GM18520 (cell line): Measurements from ENCODE around the gene RND3.
A peak's percentile ranks its signal among the peaks of the same experiment; 100 is the strongest.

Experiments used
- ATAC-seq: cut with Tn5 transposase; IDR thresholded peaks from one replicate; pipeline ENCODE4 v1.9.1; 2021; ENCODE audit not compliant: unreplicated experiment

RND3 gene

DNA sequence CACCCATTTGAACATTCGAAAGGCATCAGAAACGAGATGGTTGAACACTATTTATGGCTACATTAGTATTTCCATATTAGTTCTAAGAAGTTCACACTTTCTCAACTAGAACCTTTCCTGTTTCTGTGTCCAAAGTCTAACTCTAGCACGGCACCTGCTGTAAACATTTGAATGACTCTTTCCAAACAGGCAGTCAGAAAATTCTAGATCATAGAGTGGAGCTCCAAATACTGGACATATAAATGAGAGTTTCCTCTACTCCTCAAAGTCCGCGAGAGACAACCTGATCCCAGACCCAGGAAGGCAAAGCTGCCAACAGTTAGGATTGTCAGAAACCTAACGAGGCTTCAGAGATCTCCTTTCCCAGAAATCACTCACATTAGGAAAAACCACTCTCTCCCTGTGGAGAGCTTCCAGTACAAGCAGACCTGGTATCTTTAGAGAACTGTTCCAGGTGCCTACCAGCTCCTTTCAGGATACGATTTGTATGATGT is 10.6 kb downstream of the RND3 start:
- no peak for ATAC-seq

DNA sequence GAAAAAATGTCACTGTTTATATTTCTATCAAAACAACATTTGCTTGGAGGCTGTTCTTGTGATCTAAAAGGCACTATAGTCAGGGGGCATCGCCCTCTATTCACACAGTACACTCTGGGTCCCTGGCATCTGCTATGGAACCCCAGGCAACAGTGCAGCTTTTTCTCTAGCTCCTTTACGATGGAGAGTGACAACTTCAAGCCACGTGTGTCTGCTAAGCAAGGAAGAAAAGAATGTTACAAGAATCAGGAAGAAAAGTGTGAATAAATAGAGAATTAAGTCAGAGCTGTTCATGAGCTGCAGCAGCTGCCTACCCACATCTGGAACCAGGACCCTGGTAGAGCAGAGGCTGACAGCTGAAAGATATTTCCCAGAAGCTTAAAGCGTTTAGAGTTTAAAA is 11.2 kb downstream of the RND3 start:
- ATAC-seq, result no peak

DNA sequence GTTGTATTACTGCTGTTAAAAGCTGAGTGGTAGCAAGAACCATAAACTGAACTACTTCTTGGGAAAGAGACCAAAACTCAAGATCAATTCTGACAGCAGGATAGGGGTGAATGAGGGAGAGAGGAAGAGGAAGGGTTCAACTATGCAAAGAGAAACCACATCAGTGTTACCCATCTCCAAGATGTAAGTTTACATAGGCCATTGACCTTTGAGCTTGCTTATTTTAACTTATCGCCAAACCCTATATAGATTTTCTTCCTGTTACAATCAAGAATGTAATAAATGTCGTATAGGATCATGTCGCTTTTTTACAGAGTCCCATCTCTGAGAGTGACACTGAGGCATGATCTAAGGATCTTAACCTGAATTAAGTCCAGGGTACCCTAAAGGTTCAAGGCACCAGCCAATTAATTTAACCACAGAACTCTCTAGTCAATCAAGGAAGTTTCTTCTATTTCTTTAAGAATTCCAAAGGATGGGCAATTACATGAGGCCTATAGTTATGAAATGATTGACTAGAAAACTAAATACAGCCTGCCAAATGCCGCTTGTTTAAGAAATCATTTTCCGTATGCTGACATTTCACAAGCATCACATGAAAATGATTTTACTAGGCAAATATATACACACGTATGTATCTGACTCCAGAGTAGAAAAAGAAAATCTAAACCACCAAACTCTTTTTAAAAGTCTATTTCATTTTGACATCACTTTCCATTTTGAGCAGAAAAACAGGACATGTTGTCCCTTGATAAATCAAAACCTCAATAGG is 11.8 kb downstream of the RND3 start:
- ATAC-seq, result no peak

DNA sequence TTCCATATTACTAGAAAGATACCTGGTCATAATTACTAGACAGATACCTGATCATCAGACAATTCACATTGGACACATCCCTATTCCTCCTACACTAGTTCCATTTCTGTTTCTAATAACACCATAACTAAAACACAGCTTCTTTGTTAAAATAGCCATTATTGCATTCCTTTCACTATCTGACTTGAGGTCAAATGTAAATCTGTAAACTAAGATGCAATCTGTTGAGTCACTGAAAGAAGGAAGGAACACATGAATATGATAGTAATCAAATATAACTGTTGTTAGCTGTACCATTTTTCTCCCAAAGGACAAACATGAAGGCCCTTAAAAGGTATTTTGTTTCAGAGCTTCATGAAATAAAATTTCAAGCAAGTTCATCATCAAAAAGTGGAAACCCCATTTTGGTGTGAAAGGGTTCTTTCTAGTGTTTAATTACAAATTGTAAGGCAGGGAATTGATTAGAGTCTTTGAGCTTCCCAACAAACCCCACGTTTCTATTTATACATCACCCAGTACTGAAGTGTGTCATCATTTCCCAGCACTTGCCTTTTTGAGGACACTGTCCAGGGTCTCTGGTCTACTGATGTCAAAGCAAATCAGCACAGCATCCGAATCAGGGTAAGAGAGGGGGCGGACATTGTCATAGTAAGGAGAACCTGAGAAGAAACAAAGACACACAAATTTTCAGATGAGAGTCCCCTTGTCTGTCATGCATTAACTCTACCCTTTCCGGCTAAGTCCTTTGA is 13.0 kb downstream of the RND3 start:
- no peak for ATAC-seq

DNA sequence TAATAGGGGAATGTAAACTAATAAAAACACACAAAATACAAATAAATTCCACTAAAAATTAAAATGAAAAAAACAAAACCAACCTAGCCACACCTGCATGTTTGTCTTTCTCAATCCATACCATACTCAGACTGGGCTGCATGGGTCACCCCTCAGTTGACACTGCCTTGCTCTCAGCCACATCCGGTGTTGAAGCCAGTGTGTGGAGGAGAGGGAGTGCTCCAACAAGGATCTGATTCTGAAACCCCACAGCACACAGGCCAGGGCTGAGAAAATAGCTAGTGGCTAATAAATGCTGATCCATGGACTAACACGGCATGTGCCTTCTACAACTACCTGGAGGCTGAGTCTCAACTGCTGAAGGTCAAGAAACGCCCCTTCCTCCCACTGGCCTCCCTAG is 13.7 kb downstream of the RND3 start:
- no peak for ATAC-seq

DNA sequence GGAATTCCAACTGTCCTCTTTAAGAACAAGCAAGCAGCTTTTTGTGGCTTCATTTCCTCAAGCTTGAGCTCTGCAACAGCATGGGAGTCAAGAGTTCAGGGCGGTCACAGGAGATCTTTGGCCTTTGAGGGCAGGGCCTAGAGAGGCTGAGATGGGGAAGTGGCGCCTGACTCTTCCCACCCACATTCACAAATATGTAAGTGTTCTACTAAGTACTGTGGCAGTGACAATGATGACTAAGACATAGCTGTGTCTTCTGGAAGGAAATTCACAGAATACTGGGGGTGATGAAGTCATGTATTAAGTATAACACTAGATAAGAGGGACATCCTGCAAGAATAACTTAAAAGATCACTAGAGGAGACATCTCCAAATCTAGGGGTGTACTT is 15.0 kb downstream of the RND3 start:
- ATAC-seq, result peak; percentile 78

DNA sequence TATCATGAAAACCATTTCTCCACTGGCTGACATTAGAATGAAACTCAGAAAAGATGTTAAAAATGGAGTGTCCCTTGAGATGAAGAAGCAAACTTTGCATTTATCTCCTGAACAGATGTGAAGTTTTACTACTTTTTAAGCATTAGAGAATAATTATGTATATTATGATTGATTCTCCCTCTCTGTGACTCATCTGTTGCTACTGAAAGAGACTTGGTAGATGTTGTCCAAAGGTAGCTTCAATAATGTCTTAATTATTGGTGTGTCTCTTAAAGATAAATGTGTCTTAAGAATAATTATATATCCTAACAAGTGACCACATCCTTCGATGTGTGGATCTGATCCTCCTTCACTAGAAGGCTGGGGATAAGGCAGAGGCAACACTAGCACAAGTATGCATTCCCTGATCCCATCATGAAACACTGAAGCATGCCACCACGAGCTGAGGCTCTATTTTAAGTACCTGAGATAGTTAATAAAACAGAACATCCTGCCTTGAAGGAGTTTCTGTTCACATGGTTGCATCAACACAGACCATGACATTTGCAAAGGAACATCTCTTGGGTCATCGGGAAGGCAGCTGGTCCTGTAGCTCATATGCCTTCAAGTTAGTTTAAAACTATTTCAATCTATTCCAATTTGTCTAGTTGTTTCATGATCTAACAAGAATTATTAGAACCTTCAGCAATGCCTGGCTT is 15.5 kb downstream of the RND3 start:
- no peak for ATAC-seq

DNA sequence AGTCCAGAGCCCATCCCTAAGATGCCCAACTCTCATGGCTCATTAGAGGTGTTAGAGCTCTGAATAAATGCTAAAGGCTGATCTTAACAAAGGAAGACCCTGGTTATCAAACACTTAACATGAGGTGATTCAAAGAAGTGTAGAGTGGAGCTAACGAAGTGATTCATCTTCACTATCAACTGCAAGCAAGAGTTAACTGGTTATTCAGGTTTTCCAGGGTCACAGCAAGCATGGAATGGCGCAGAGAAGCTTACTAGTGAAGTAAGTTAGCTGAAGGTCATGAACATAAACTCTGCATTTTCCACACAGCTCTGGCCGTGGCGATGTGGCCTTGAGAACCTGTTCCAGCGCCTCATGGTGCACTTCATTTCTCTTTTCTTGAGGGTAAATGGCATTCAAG is 17.0 kb downstream of the RND3 start:
- ATAC-seq, result no peak

DNA sequence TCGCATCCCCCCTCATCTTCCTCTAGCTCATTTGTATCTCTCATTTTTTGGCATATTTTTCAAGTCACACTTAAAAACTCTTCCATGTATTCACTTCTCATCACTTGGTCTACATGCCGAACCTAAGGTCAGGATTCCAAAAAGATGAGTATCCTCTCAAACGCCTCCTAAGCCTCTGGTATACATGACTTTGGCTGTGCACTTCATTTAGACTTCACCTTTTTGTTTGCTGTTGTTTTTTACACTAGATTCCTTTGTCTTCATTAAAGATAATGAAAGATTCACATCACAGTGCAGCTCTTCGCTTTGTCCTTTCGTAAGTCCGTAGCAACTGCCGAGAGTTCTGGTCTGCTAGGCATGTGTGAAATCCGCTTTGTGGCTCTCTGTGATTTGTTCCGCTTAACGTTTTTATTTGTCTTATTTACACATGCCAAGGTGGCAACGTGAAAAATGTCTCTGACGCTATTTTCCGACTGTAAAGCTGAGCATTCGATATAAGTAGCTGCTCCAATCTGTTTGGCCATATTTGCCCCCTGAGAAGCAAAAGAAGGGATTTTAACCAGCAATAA is 17.7 kb downstream of the RND3 start:
- no peak for ATAC-seq

DNA sequence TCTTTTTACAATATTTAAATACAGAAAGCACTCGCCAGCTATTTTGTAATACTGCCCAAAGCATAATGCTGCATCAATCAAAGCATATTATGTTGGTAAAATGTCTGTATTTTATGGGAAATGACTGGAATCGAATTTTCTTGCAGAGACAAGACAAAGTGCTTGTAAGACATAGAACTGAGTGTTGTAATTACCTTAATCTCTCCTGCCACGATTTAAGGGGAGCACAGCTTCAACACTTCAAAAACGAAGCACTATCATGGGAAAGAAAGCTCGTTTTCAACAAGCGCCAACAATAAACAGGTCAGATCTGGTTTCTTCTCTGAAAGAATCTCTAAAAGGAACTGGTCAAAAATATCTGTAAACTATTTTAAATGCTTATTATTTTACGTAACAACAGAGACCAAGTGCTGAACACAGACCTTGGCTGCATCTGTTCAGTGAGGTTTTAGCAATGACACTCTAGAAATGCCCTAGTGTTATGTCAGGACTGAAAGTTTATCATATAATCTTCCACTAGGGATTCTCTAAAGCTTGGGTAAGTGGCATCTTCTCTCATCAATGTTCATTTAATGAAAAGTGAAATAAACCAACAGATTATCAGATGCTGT is 19.0 kb downstream of the RND3 start:
- no peak for ATAC-seq

DNA sequence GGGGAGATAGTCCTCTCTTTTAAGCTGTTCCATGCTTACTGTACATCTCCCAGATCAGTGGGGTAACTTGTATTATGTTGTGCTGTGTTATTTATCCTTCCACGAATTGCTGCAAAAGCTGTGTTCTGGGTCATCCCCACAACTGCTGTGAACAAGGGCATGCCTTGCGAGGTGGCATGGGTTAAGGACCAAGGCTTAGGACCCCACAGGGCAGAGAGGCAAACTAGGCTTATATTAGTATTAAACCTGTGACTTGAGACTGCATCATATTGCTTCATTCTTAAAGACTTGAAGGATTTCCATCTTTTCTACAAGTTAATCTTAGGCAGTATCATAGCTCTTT is 19.9 kb downstream of the RND3 start:
- no peak for ATAC-seq

DNA sequence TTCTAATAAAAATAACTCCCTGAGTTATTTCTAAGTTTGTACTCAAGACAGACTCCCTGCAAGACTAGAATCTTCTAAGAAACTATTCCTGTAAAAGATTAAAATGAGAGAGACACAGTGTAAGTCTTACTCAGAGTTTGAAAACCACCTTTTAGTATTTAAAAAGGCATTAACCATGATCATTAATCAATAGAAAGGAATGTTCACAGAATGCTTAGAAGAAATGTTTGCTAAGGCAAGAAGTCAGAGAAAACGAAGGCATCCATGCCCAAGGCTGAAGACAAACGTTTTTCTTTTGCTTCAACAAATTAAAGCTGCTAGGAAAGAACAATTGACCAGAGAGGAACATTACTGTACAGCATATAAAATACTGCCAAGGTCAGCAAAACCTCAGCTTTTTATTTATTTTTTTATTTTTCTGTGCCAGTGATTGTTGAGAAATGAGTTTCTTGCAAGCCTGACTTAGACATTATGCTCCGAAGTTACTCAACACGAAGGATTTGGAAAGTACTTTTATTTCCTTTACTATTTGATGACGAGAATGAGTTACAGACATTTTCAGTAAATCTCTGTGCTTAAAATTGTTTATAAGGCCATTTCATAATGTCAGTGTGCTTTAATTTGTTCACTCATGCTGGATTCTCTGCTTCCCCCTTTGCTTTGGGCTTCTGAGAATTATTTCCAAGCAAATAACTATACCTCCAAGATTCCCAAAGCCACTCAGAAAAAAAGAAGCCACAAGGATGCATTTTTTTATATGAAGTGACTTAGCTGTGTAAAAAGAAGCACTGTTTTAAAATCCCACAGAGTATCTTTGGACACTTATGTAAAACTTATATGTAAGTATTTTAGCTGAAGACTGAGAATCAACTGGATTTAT is 20.5 kb downstream of the RND3 start:
- no peak for ATAC-seq

DNA sequence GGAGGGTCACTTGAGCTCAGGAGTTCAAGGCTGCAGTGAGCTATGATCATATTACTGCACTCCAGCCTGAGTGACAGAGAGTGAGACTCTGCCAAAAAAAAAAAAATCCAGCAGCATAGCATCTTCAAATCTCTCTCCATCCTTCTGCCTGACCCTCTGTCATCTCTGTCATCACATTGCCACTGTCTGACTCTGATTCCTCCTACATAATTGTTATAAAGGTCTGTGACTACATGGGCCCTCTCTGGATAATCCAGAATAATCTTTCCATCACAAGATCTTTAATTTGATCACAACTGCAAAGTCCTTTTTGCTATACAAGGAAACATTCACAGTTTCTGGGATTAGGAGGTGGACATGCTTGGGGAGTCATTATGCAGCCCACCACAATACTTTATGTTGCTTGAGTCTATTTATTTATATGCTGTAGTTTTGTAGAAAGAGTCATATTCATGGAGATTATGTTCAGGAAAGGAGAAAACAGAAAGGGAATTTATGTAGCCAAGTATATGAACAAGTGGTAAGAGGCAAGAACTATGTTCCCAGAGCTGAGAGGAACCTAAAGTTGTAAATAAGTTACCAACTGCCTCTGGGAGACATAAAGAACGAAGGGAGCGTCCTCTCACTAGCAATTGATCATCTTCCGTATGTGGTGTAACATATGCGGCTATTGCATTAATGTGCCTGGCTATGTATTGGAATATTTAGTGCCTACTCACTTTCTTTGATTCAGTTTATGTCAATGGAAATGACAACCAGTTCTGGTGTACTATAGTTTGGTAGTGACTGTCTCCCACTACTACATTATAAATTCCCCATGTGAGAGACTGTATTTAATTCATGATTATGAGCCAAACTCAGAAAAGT is 21.5 kb downstream of the RND3 start:
- no peak for ATAC-seq

DNA sequence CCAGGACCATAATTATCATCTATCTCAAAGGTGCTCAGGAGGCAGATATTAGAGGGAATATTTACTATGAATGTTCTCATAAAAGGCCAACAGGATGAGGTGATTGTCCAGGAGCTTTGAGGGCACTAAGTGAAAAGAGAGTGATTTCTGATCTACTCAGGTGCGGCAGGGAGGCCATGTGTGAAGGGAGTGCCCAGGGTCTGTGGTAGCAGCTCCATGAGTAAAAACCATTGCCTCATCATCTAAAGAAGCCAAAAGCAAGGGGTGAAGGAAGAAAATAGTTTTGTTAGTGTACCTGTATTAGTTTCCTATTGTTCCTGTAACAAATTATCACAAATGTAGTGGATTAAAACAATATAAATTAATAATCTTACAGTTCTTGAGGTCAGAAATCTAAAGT is 22.5 kb downstream of the RND3 start:
- ATAC-seq, result no peak

DNA sequence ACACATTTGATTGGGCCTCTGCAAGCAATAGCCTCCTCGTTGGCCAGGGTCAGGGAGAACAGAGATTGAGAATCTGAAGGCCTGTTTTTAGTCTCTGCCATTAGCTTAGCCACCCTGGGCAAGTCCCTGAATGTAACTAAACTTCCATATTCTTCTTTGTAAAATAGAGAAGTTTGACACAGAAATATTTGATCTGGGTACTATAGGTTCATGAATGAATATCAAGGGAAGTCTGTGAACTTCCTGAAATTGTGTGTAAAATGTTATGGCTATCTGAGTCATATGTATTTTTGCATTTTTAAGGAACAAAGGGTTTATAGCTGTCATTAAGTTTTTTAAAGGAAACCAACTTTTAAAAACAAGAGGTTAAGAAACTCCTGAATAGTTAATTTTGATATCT is 23.2 kb downstream of the RND3 start:
- no peak for ATAC-seq

DNA sequence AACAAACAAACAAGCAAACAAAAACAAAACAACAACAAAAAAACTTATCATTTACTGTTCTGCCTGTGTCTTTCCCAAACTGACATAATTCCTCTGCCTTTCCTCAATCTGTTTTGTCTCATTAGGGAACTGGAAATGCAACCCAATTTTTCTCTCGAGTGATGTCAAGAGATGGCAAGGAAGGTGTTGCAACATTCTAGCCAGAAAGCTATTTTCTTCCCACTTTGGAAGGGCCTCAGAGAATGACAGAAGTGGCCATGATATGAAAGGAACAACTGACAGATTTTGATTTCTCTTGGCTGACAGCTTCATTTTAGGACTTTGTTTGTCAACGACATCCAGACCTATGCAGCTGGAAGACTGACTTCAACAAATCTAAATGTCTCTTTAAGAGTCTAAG is 24.7 kb downstream of the RND3 start:
- no peak for ATAC-seq

DNA sequence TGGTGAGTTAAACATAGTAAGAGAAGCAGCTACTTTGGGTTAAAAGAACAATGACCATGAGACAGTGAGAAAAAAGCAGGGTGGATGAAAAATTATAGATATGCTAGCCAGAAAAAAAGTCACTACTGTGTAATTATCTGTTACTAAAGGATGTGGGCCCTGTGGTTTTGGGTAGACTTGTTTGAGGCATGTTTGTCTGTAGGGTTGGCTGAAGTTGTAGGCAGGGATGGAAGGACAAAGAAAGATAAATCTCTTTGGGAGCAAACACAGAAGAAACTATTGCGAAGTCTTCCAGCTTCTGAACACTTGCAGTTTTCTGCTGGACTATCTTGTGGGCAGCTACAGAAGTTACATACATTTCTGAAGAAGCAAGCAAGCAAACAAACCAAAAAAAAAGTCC is 28.2 kb downstream of the RND3 start:
- no peak for ATAC-seq

DNA sequence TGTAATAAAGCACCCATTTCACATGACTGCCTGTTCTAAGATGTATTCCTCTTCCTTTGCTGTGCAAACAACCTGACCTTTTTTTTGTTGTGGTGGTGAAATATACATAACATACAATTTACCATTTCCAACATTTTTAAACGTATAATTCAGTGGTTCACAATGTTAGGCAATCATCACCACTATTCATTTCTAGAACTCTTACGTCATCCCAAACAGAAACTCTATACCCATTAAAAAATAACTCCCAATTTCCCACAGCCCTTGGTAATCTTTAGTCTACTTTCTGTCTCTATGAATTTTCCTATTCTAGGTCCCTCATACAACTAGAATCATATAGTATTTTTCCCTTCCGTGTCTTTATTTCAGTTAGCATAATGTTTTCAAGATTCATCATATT is 36.7 kb downstream of the RND3 start:
- ATAC-seq, result no peak

DNA sequence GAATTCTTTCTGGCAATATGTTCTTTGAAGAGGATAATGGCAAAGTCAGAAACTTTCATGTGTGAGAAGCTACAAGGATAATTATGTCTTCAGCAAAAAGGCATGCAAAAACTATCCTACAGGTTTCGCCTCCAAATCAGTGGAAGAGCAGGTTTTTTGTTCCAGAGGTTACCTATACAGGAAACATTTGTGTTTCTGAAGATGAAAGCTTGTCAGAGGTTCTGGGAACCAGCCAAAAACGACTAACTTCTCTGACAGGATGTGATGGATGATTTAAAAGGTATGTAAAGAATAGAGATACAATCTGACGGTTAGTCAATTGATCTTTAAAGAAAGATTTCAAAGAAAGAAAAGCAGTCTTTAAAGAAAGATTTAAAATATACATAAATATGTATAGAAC is 37.6 kb downstream of the RND3 start:
- no peak for ATAC-seq
